GM12878 (cell line): ENCODE measurements around the gene CHRM1.

Source experiments
- ATF7 ChIP-seq: fragments of 450-650 bp; IDR thresholded peaks from 2 replicates; pipeline ENCODE4 v1.6.1; 2016; ENCODE audit warnings: low read depth, mild to moderate bottlenecking
- CBX5 ChIP-seq: sonication (generic); IDR thresholded peaks from 2 replicates; pipeline ENCODE4 v1.6.1; 2016; ENCODE audit warnings: low read depth, moderate library complexity, mild to moderate bottlenecking, inconsistent platforms
- CTCF ChIP-seq, 3 experiments: IDR thresholded peaks in 2 of 3; conservative IDR thresholded peaks in 1 of 3; 2 replicates each; pipeline ENCODE4 v1.5.1; 2011; ENCODE audit warnings: low read depth in 3 of 3, low read length in 3 of 3, mild to moderate bottlenecking in 3 of 3, control low read depth in 2 of 3, moderate library complexity in 2 of 3, inconsistent platforms in 1 of 3, mixed read lengths in 1 of 3; ENCODE audit not compliant: control insufficient read depth in 2 of 3, insufficient read depth in 1 of 3; ENCODE audit errors: extremely low read depth in 1 of 3
- HSF1 ChIP-seq: fragments of 150-350 bp; IDR thresholded peaks from 2 replicates; pipeline ENCODE4 v1.6.1; 2014; ENCODE audit warnings: mild to moderate bottlenecking, low read depth, low read length
- SPI1 ChIP-seq: IDR thresholded peaks from 2 replicates; pipeline ENCODE4 v1.6.1; 2011; ENCODE audit warnings: low read depth, mild to moderate bottlenecking, low read length, moderate library complexity, borderline replicate concordance; ENCODE audit not compliant: insufficient read depth
- ZNF24 ChIP-seq: fragments of 450-650 bp; IDR thresholded peaks from 2 replicates; pipeline ENCODE4 v1.6.1; 2017; ENCODE audit warnings: antibody characterized with exemption, mild to moderate bottlenecking

DNA sequence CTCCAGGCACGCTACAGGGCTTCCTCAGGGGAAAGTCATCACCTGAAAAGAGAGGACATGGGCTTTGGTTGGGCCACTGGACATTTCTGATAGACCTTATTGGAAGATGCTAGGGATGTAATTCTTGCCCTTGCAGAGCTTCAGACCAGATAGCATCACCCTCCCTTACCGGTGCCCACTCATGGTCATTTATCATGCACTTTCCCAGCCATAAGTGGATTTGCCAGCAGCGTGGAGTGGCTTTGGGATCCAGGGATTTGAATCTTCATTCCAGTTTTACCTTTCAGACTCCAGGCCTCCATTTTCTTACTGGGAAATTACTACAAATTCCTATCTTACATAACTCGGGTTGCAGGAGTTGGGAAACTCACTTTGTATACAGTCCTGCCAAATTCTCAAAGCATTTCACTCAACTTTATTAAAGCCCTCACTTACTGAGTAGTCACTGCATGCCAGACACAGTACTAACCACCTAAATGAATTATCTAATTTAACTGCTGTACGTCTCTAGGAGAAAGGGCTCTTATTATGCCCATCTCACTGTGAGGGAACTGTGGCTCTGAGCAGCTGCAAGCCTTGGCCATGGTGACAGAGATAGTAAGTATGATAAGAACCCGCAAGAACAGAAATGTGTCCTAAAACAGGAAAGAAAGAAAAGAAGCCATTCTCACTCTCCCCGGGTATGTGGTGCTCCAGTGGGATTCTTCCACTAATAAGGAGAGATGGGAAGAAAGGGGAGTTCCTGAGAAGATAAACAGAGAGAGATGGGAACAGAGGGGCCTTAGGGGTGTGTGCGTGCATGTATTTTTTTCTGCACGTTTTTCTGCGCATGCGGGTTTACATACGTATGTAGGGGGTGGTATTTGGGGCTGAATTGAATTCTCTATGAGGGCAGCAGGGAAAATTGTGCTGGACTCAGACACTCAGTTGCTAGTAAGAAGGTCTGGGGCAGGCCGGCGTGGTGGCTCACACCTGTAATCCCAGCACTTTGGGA lies 9.7 kb downstream of the CHRM1 start:
- TF ChIP-seq CTCF (IDR thresholded peaks at IDR 0.05 in 2 of 3, conservative IDR thresholded peaks at IDR 0.05 in 1 of 3; ENCODE audit: control insufficient read depth in 2 of 3, extremely low read depth in 1 of 3, insufficient read depth in 1 of 3, low read depth in 3 of 3, low read length in 3 of 3) (no peak), CBX5 (no peak), ZNF24 (no peak), ATF7 (no peak), SPI1 (no peak), HSF1 (no peak)
